ENCODE measurements around the gene SSR3. TPM values are rescaled to one million over a fixed set of nuclear protein-coding genes. Genes with fewer than 3 reads are reported as not detected.
"Not testable (repeated sequence)": the region's sequence is repeated elsewhere in the genome, so short reads cannot be mapped to it uniquely, and the experiment has no call there.

SSR3 gene
- total and polyA plus RNA-seq, 7 experiments from 2014 or later = 56.0 to 158 (median 85.2) TPM

DNA sequence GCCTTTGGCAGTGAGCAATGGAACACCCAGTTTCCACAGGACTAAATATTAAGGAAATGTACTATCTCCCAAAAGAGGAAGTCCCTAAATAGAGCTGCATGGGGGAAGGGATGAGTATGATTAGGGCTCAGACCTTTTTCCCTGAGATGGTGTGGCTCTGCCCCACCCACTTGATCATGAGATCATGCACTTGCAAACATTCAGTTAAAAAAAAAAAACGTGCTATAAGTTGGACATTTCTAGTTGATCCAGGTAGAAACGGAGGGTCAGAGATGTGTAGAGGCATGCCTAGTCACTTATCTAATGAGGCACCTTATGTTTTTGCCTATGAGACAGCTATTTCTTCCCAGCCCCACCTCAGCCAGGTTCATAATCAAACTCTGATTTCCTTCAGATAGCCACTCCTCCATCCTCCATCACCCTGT is 24.5 kb upstream of the SSR3 start:
- DNase-seq (no peak), ATAC-seq (peak; percentile 55)
- Histone ChIP-seq H3K27ac (ENCODE audit: low read depth, low read length) (no peak overlapping the region), H3K9me3 (ENCODE audit: control insufficient read depth in 2 of 3, low read length in 3 of 3) (no peaks in the 10 kb centered on the region), H3K4me3 (ENCODE audit: low read length) (no peak overlapping the region), H3K36me3 (ENCODE audit: control insufficient read depth in 2 of 3, insufficient read depth in 3 of 3, low read length in 3 of 3) (no peaks in the 10 kb centered on the region), H3K4me1 (ENCODE audit: control insufficient read depth in 2 of 2, insufficient read depth in 2 of 2, low read length in 2 of 2) (no peaks in the 10 kb centered on the region), H3K27me3 (ENCODE audit: control insufficient read depth in 2 of 2, insufficient read depth in 2 of 2, low read length in 2 of 2) (peaks cover 0 to 1% of the 10 kb centered on the region in 2 donors)
- ChIA-PET CTCF (interaction anchor here (0.5 to 1.3 kb wide), 2 partner anchors 503 to 558 kb away, joined by 3 read pairs; no protein-coding TSS in a partner anchor), POLR2A (interaction anchor here (0.6 kb wide), 1 partner anchor 147 kb away, joined by 6 read pairs; no protein-coding TSS in a partner anchor)
- intact Hi-C loops (cut with micrococcal nuclease) = no loop called here
- Mint-ChIP-seq H3K36me3 (peaks cover 0 to 4% (median 0%) of the 10 kb centered on the region in 5 donors), H3K9me3 (peaks cover 0 to 2% (median 0%) of the 10 kb centered on the region in 11 donors), H3K27me3 (peaks cover 8 to 26% (median 22%) of the 10 kb centered on the region in 5 donors), H3K27ac (no peak overlapping the region), H3K4me1 (peaks cover 0 to 8% (median 3%) of the 10 kb centered on the region in 7 donors), H3K4me3 (no peak overlapping the region)

DNA sequence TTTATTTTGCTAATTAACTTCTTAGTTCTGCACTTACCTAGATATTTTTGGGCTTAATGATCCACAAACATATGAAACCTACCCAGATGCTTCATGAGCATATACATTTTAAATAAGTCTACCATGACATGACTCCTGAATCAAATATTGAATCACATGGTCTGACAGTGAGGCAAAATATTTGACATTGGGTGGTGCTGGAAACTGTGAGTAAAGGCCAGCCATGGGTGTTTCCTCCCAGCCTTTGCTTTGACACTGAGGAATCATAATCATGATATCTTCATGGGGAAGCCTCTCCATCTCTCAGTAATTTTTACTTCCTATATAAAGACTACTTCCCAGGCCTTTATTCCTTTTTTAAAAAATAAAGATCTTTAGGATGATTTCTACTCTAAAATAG is 22.8 kb upstream of the SSR3 start:
- intact Hi-C loops (cut with micrococcal nuclease) = no loop called here
- Mint-ChIP-seq H3K4me3 (no peak overlapping the region), H3K27me3 (peaks cover 11 to 38% (median 32%) of the 10 kb centered on the region in 5 donors), H3K36me3 (peaks cover 0 to 4% (median 0%) of the 10 kb centered on the region in 5 donors), H3K4me1 (peaks cover 0 to 3% (median 0%) of the 10 kb centered on the region in 7 donors), H3K27ac (no peak overlapping the region), H3K9me3 (peaks cover 0 to 2% (median 0%) of the 10 kb centered on the region in 11 donors)
- no peak for DNase-seq
- Histone ChIP-seq H3K9me3 (ENCODE audit: control insufficient read depth in 2 of 3, low read length in 3 of 3) (no peaks in the 10 kb centered on the region), H3K4me3 (ENCODE audit: low read length) (no peak overlapping the region), H3K36me3 (ENCODE audit: control insufficient read depth in 2 of 3, insufficient read depth in 3 of 3, low read length in 3 of 3) (no peaks in the 10 kb centered on the region), H3K4me1 (ENCODE audit: control insufficient read depth in 2 of 2, insufficient read depth in 2 of 2, low read length in 2 of 2) (no peaks in the 10 kb centered on the region), H3K27me3 (ENCODE audit: control insufficient read depth in 2 of 2, insufficient read depth in 2 of 2, low read length in 2 of 2) (peaks cover 0 to 5% of the 10 kb centered on the region in 2 donors), H3K27ac (ENCODE audit: low read depth, low read length) (no peak overlapping the region)
- peak; percentile 34 for ATAC-seq
- POLR2A ChIA-PET = no interaction called here
- CTCF ChIA-PET = no interaction called here

- Mint-ChIP-seq H3K9me3 (peaks cover 0 to 3% (median 0%) of the 10 kb centered on the region in 11 donors), H3K4me3 (no peak overlapping the region), H3K27ac (no peak overlapping the region), H3K36me3 (peaks cover 0 to 4% (median 0%) of the 10 kb centered on the region in 5 donors), H3K4me1 (peaks cover 0 to 3% (median 0%) of the 10 kb centered on the region in 7 donors), H3K27me3 (peaks cover 11 to 46% (median 28%) of the 10 kb centered on the region in 5 donors)
- POLR2A ChIA-PET = interaction anchor here (1.1 kb wide), 1 partner anchor 22 kb away, joined by 3 read pairs; the partner anchor contains the start of gene SSR3
- Histone ChIP-seq H3K36me3 (ENCODE audit: control insufficient read depth in 2 of 3, insufficient read depth in 3 of 3, low read length in 3 of 3) (no peaks in the 10 kb centered on the region), H3K27ac (ENCODE audit: low read depth, low read length) (no peak overlapping the region), H3K4me1 (ENCODE audit: control insufficient read depth in 2 of 2, insufficient read depth in 2 of 2, low read length in 2 of 2) (no peaks in the 10 kb centered on the region), H3K9me3 (ENCODE audit: control insufficient read depth in 2 of 3, low read length in 3 of 3) (no peaks in the 10 kb centered on the region), H3K4me3 (ENCODE audit: low read length) (no peak overlapping the region), H3K27me3 (ENCODE audit: control insufficient read depth in 2 of 2, insufficient read depth in 2 of 2, low read length in 2 of 2) (peaks cover 0 to 5% of the 10 kb centered on the region in 2 donors)
- DNase-seq (no peak), ATAC-seq (peak; percentile 69)
- intact Hi-C loops (cut with micrococcal nuclease) = no loop called here
- CTCF ChIA-PET = no interaction called here
Measured at GRCh38 chr3:156576651-156577348, 21.9 kb upstream of the SSR3 start.

- Histone ChIP-seq H3K27me3 (ENCODE audit: control insufficient read depth in 2 of 2, insufficient read depth in 2 of 2, low read length in 2 of 2) (peaks cover 0 to 5% of the 10 kb centered on the region in 2 donors), H3K27ac (ENCODE audit: low read depth, low read length) (no peak overlapping the region), H3K36me3 (ENCODE audit: control insufficient read depth in 2 of 3, insufficient read depth in 3 of 3, low read length in 3 of 3) (no peaks in the 10 kb centered on the region), H3K9me3 (ENCODE audit: control insufficient read depth in 2 of 3, low read length in 3 of 3) (no peaks in the 10 kb centered on the region), H3K4me3 (ENCODE audit: low read length) (no peak overlapping the region), H3K4me1 (ENCODE audit: control insufficient read depth in 2 of 2, insufficient read depth in 2 of 2, low read length in 2 of 2) (no peaks in the 10 kb centered on the region)
- Mint-ChIP-seq H3K27ac (no peak overlapping the region), H3K9me3 (peaks cover 0 to 3% (median 0%) of the 10 kb centered on the region in 11 donors), H3K36me3 (peaks cover 0 to 3% (median 0%) of the 10 kb centered on the region in 5 donors), H3K27me3 (peaks cover 11 to 51% (median 28%) of the 10 kb centered on the region in 5 donors), H3K4me1 (peaks cover 0 to 3% (median 0%) of the 10 kb centered on the region in 7 donors), H3K4me3 (no peak overlapping the region)
- DNase-seq (no peak), ATAC-seq (no peak)
- POLR2A ChIA-PET = interaction anchor here (0.6 to 1.1 kb wide), 2 partner anchors 21 to 207 kb away, joined by 3 read pairs; partner anchors contain the start of gene SSR3
- CTCF ChIA-PET = interaction anchor here (0.8 kb wide), 1 partner anchor 541 kb away, joined by 3 read pairs; no protein-coding TSS in a partner anchor
- intact Hi-C loops (cut with micrococcal nuclease) = no loop called here
Measured at GRCh38 chr3:156576051-156576450, 21.1 kb upstream of the SSR3 start.

DNA sequence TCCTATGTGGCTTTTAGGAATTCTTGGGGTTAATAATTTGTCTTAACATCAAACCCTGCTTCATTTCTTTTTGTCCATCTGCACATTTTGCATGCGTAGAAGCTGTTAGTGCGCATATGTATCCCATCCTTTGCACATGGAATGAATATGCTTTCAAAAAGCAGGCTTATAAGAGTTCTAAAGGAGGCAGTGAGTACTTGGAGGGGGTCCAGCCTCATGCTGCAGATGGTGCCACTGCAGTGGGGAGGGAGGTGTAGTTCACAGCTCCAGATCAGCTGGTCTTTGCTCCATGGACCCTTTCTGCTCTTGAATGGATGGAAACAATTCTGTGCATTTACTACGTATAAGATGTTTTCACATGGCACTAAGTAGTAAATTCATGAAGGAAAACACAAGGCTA is 20.7 kb upstream of the SSR3 start:
- DNase-seq (no peak), ATAC-seq (no peak)
- Histone ChIP-seq H3K4me1 (ENCODE audit: control insufficient read depth in 2 of 2, insufficient read depth in 2 of 2, low read length in 2 of 2) (no peaks in the 10 kb centered on the region), H3K36me3 (ENCODE audit: control insufficient read depth in 2 of 3, insufficient read depth in 3 of 3, low read length in 3 of 3) (no peaks in the 10 kb centered on the region), H3K9me3 (ENCODE audit: control insufficient read depth in 2 of 3, low read length in 3 of 3) (no peaks in the 10 kb centered on the region), H3K27me3 (ENCODE audit: control insufficient read depth in 2 of 2, insufficient read depth in 2 of 2, low read length in 2 of 2) (peaks cover 0 to 5% of the 10 kb centered on the region in 2 donors), H3K4me3 (ENCODE audit: low read length) (no peak overlapping the region), H3K27ac (ENCODE audit: low read depth, low read length) (no peak overlapping the region)
- Mint-ChIP-seq H3K4me1 (peaks cover 0 to 3% (median 0%) of the 10 kb centered on the region in 7 donors), H3K9me3 (peaks cover 0 to 3% (median 0%) of the 10 kb centered on the region in 11 donors), H3K4me3 (no peak overlapping the region), H3K36me3 (peaks cover 0 to 3% (median 0%) of the 10 kb centered on the region in 5 donors), H3K27me3 (peaks cover 11 to 54% (median 28%) of the 10 kb centered on the region in 5 donors), H3K27ac (no peak overlapping the region)
- intact Hi-C loops (cut with micrococcal nuclease) = no loop called here
- ChIA-PET CTCF (interaction anchor here (0.8 kb wide), 1 partner anchor 541 kb away, joined by 3 read pairs; no protein-coding TSS in a partner anchor), POLR2A (interaction anchor here (0.6 kb wide), 1 partner anchor 208 kb away, joined by 3 read pairs; no protein-coding TSS in a partner anchor)

- H3K27ac ChIP-seq (ENCODE audit: low read depth, low read length); H3K4me1 ChIP-seq (ENCODE audit: control insufficient read depth in 2 of 2, insufficient read depth in 2 of 2, low read length in 2 of 2); H3K36me3 ChIP-seq (ENCODE audit: control insufficient read depth in 2 of 3, insufficient read depth in 3 of 3, low read length in 3 of 3); H3K36me3 Mint-ChIP-seq; intact Hi-C loops (cut with micrococcal nuclease); H3K4me3 ChIP-seq (ENCODE audit: low read length); CTCF ChIA-PET; DNase-seq; H3K9me3 Mint-ChIP-seq; H3K4me1 Mint-ChIP-seq; H3K4me3 Mint-ChIP-seq; H3K27ac Mint-ChIP-seq; ATAC-seq; POLR2A ChIA-PET; H3K27me3 ChIP-seq (ENCODE audit: control insufficient read depth in 2 of 2, insufficient read depth in 2 of 2, low read length in 2 of 2); H3K9me3 ChIP-seq (ENCODE audit: control insufficient read depth in 2 of 3, low read length in 3 of 3): not testable (repeated sequence)
- H3K27me3 Mint-ChIP-seq = peaks cover 0 to 39% (median 15%) of the 10 kb centered on the region in 5 donors
Measured at GRCh38 chr3:156569881-156570280, 15.0 kb upstream of the SSR3 start.
